ENCODE measurements around the gene RFX1.

The RFX1 gene

GRCh38 chr19:13913352-13913751, 92.8 kb downstream of the RFX1 start:
- no peak overlapping the region for H3K27ac ChIP-seq
- H3K4me1 ChIP-seq (ENCODE audit: control insufficient read depth in 1 of 2, insufficient read depth in 1 of 2, low read depth in 1 of 2, low read length in 1 of 2) = peaks cover 0 to 10% of the 10 kb centered on the region in 2 experiments
- H3K9me3 ChIP-seq = no peaks in the 10 kb centered on the region
- no peak for TF ChIP-seq CTCF (IDR thresholded peaks at IDR 0.05)
- no peak overlapping the region for H3K4me3 ChIP-seq (ENCODE audit: low read depth in 1 of 2, low read length in 1 of 2)
- peaks cover 38% of the 10 kb centered on the region for H3K36me3 ChIP-seq
- no peaks in the 10 kb centered on the region for H3K27me3 ChIP-seq
